ENCODE data around the gene OLA1. TPM values are rescaled to one million over a fixed set of nuclear protein-coding genes. Genes with fewer than 3 reads are reported as not detected.

OLA1 gene
- total RNA-seq, 3 donors from 2014 or later, result 56.0 to 73.7 (median 69.1) TPM

DNA sequence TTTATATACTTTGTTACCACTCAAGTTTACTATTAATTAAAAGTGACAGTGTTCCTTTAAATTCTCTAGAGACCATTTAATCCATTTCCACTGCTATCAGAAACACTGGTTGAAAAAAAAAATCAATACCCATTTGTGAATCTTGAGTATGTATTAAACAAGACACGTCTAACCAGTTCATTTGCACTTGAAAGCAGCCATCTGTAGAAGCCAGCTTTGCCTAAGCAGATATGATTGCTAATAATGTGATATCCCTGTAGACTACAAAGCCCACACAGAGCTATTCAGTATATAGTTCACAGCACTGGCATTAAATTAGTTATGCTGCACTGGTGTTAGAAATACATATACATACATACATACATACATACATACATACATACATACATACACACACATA lies 171.4 kb downstream of the OLA1 start:
- TF ChIP-seq POLR2A (IDR thresholded peaks at IDR 0.05) (no peak), POLR2AphosphoS5 (IDR thresholded peaks at IDR 0.05) (no peak)
- TF ChIP-seq, protein P1, sequence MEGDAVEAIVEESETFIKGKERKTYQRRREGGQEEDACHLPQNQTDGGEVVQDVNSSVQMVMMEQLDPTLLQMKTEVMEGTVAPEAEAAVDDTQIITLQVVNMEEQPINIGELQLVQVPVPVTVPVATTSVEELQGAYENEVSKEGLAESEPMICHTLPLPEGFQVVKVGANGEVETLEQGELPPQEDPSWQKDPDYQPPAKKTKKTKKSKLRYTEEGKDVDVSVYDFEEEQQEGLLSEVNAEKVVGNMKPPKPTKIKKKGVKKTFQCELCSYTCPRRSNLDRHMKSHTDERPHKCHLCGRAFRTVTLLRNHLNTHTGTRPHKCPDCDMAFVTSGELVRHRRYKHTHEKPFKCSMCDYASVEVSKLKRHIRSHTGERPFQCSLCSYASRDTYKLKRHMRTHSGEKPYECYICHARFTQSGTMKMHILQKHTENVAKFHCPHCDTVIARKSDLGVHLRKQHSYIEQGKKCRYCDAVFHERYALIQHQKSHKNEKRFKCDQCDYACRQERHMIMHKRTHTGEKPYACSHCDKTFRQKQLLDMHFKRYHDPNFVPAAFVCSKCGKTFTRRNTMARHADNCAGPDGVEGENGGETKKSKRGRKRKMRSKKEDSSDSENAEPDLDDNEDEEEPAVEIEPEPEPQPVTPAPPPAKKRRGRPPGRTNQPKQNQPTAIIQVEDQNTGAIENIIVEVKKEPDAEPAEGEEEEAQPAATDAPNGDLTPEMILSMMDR (IDR thresholded peaks at IDR 0.05), result no peak
- H3K4me1 ChIP-seq, result no peaks in the 10 kb centered on the region
- H3K36me3 ChIP-seq, result no peaks in the 10 kb centered on the region
- no peak overlapping the region for H3K4me3 ChIP-seq
- H3K27me3 ChIP-seq, result no peaks in the 10 kb centered on the region
- intact Hi-C loops (cut with DNase I; ENCODE audit: low total_unique reads), result no loop called here
- H3K9me3 ChIP-seq, result no peaks in the 10 kb centered on the region
- H3K27ac ChIP-seq, result no peak overlapping the region
- no peak for DNase-seq (ENCODE audit: low spot score in 2 of 2)

DNA sequence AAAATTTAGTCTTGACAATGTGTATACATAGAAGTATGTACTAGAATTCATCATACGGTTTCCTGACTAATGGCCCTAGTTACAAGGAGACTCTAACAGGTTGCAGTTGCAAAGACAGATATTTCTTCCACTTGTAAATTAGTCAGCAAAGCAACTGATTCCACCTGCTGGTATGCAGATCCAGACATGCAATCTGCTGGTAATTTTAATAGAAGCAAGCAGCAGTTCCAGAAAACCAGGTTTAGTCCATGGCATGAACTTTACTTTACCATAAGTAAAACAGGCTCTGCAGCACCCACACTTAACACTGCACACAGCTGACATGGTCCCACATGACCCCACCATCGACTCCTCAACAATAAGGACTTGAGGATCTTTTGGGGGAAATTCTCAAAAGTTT lies 172.3 kb downstream of the OLA1 start:
- Histone ChIP-seq H3K4me3 (no peak overlapping the region), H3K9me3 (no peaks in the 10 kb centered on the region), H3K36me3 (no peaks in the 10 kb centered on the region), H3K27me3 (no peaks in the 10 kb centered on the region), H3K27ac (no peak overlapping the region), H3K4me1 (no peaks in the 10 kb centered on the region)
- intact Hi-C loops (cut with DNase I; ENCODE audit: low total_unique reads), result no loop called here
- TF ChIP-seq, protein P1 (IDR thresholded peaks at IDR 0.05), result no peak
- TF ChIP-seq POLR2A (IDR thresholded peaks at IDR 0.05) (no peak), POLR2AphosphoS5 (IDR thresholded peaks at IDR 0.05) (no peak)
- DNase-seq (ENCODE audit: low spot score in 2 of 2), result no peak

DNA sequence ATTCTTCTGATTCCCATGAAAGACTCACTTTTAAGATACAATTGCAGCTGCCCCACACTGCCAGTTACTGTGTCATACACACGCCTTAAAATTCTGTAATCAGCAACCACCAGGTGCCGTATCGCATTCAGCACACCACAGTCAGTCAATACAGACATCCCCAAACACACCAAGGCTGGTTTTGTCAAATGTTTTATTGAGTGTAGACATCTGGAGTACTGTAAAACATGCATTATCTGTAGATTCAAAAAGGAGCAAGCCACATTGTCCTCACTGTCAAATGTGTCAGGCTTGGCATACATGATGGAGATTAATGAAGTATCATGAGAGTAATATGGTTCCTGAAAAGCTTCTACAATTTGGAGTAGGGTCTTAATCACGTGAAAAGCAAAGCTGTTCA lies 173.5 kb downstream of the OLA1 start:
- DNase-seq (ENCODE audit: low spot score in 2 of 2), result no peak
- Histone ChIP-seq H3K4me3 (no peak overlapping the region), H3K9me3 (no peaks in the 10 kb centered on the region), H3K27me3 (no peaks in the 10 kb centered on the region), H3K36me3 (no peaks in the 10 kb centered on the region), H3K27ac (no peak overlapping the region), H3K4me1 (no peaks in the 10 kb centered on the region)
- intact Hi-C loops (cut with DNase I; ENCODE audit: low total_unique reads), result no loop called here
- TF ChIP-seq POLR2AphosphoS5 (IDR thresholded peaks at IDR 0.05) (no peak), POLR2A (IDR thresholded peaks at IDR 0.05) (no peak)
- TF ChIP-seq, protein P1 (IDR thresholded peaks at IDR 0.05), result no peak

DNA sequence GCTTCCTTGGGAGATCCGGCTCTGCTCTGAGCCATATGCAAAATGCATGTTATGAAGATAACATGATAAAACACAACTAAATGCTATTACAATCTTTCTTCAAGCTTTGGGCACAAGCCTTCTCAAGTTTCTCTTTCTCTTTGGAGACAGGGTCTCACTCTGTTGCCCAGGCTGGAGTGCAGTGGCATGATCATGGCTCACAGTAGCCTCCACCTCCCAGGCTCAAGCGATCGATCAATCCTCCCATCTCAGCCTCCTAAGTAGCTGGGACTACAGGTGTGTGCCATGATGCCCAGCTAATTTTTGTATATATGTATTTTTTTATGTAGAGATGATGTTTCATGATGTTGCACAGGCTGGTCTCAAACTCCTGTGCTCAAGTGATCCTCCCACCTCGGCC lies 175.5 kb downstream of the OLA1 start:
- H3K9me3 ChIP-seq, result no peaks in the 10 kb centered on the region
- H3K27me3 ChIP-seq, result no peaks in the 10 kb centered on the region
- TF ChIP-seq POLR2AphosphoS5 (IDR thresholded peaks at IDR 0.05) (no peak), POLR2A (IDR thresholded peaks at IDR 0.05) (no peak)
- TF ChIP-seq, protein P1 (IDR thresholded peaks at IDR 0.05), result no peak
- no peak for DNase-seq (ENCODE audit: low spot score in 2 of 2)
- intact Hi-C loops (cut with DNase I; ENCODE audit: low total_unique reads), result no loop called here
- no peak overlapping the region for H3K27ac ChIP-seq
- no peaks in the 10 kb centered on the region for H3K36me3 ChIP-seq
- no peak overlapping the region for H3K4me3 ChIP-seq
- no peaks in the 10 kb centered on the region for H3K4me1 ChIP-seq

DNA sequence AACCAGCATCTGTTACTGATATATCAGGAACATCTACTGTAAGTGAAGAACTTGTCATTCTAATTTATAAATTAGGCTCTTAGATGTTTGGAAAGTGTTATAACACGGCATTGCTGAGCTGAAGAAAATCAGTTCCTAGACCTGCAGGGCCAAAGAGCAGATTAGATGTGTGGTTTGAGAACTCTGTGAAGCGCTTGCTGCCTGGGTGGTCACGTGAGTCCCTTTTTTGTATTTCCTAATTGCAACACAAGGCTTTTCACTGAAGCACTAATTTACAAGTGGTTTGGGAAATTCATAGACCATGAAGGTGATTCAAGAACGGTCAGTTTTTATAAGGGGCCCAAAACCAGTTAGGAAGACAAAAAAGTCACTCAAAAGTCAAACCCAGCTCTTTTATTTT lies 176.3 kb downstream of the OLA1 start:
- Histone ChIP-seq H3K27ac (no peak overlapping the region), H3K27me3 (no peaks in the 10 kb centered on the region), H3K4me3 (no peak overlapping the region), H3K36me3 (no peaks in the 10 kb centered on the region), H3K4me1 (no peaks in the 10 kb centered on the region), H3K9me3 (no peaks in the 10 kb centered on the region)
- TF ChIP-seq POLR2A (IDR thresholded peaks at IDR 0.05), result no peak
- no peak for TF ChIP-seq POLR2AphosphoS5 (IDR thresholded peaks at IDR 0.05)
- TF ChIP-seq, protein P1 (IDR thresholded peaks at IDR 0.05), result no peak
- DNase-seq (ENCODE audit: low spot score in 2 of 2), result no peak
- intact Hi-C loops (cut with DNase I; ENCODE audit: low total_unique reads), result no loop called here

Measured in breast epithelium (tissue), 4 donors.